GM18502 (cell line): ENCODE results near the gene BRSK1.

Experiments used
- ATAC-seq: cut with Tn5 transposase; IDR thresholded peaks from one replicate; pipeline ENCODE4 v1.9.1; 2021; ENCODE audit warnings: mild to moderate bottlenecking; ENCODE audit not compliant: unreplicated experiment, poor library complexity

BRSK1 gene

DNA sequence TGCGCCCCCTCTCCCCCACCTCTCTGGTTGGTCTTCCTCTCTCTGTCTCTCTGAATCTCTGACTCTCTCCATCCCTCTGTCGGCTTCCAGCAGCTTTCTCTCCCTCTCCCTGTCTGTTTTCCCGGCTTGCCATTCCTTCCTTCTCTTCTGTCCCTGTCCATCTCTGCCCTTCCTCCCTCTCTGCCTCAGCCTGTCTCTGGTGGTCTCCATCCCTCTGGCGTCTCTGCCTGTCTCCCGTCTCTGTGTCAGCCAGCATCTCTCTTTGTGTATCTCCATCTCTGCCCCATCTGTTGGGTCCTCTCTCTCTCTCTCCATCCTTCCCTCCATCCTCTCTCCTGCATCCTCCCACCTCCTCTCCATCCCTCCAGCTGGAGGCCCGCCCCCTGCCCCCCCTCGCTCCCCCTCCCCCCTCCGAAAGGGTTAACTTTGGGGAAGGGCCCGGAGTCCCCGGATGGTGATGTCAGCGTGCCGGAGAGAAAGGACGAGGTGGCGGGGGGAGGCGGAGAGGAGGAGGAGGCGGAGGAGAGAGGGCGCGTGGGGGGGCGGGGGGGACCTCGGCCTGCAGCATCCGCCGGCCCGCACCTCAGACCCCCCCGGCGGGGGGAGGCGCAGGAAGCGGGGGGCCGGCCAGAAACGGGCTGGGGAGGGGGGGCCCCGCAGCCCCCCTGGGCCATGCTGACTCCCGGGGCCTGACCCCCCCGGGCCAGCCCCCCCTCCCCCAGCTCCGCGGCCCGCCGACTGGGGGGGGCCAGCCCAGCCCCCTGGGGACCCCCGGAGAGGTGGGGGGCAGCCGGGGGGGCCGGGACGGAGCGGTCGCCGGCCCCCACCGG lies at the start of gene BRSK1:
Gene BRSK1 (plus strand): TSS at position 450 of the 830 bp plus-strand sequence. CDS start 446 bp downstream, outside the sequence.
- no peak for ATAC-seq

DNA sequence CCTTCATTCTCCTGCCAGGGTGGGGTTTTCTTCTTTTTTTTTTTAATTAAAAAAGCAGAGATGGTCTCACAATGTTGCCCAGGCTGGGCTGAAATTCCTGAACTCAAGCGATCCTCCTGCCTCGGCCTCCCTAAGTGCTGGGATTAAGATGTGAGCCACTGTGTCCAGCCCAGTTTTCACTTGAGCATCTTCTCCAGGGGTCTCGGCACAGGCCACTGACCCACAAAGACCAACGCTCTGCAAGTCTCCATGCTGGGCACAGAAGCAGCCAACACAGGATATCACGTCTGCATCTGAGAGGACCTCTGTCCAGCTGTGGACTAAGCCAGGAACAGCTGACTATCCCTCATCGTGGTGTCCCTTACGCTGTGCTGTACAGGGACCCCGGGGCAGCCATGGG lies 45.8 kb upstream of the BRSK1 start:
- ATAC-seq: no peak

DNA sequence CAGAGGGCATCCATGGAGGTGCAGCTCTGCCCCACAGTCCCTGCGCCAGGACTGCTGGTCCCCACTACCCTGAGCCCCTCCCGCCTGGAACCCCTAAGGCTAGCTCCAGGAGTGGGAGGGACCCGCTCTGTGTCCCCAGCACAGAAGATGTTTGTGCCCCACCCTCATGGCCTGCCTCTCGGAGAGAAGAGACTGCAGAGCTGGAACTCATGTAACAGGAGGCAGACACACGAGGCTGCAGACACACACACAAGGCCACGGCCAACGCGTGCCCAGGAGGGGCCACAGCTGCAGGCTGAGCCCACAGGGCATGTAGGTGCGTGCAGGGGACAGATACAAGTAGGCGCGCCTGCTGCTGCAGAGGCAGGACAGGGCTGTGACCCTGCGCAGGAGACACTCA lies 44.8 kb upstream of the BRSK1 start:
- no peak for ATAC-seq

DNA sequence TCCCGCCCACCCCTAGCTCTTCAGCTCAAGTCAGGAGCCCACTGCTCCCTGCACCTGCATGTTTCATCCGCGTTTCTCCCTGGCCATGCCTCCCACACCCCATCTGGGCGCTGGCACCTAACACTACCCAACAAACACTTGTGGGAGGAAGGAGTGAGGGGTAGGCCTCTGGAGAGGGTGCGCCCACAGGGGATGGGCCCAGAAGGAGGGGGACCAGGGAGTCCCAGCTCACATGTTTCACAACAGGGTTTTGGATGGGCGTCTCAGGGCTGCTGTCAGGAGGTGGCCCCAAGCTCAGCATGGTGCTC lies 43.1 kb upstream of the BRSK1 start:
- no peak for ATAC-seq

DNA sequence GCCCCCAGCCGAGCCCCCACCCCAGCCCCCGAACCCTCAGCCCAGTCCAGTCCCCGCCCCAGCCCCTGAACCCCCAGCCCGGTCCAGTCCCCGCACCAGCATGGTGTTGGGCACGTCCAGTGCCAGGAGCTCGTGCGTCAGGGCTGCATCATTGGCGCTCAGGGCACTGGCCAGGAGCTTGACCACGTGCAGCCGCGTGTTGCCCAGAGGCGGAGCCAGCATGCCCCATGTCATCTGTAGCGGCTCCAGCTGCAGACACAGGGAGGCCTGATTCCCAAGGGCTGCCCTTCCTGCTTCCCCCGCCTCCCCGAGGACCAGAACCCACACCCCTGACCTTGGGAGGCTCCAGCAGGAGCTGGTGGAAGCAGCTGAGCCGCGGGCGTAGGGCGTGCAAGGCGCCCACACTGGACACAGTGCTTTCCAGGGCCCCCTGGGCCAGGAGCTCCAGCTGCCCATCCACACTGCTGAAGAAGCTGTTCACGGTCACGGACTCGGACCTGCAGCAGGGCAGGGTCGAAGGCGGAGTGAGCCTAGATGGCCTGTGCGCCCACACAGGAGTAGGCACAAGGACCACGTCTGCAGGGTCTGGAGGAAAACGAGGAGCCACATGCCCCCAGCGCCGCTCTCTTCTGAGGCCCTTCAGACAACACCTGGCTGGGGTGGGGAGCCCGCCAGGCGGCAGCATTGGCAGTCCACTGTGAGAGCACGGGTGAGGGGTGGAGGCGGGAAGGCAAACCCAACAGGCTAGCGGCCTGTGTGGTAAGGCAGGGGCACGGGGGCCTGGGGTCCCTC lies 42.5 kb upstream of the BRSK1 start:
- ATAC-seq: no peak

DNA sequence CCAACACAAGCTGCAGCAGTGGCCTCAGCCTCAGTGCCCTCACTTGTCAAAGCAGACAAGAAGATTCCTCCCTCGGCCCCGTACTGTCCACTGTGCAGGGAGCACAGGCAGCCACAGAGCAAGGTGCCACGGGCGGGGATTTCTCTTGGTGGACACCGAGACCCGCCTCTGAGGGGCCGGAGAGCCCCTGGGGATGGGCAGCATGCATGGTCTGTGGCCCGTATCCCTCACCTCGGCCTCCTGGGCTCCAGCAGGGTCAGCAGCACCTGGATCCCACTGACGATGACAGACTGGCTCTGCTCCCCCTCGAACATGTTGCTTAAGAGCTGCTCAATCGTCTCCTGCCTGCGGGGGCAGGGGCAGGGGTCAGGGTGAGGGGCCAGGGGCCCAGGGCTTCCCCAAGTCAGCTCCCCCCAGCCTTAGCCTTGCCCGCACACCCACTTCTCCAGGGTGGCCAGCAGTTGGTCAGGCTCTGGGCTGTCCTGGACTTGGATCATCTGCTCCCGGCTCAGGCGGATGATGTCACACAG lies 41.8 kb upstream of the BRSK1 start:
- no peak for ATAC-seq

DNA sequence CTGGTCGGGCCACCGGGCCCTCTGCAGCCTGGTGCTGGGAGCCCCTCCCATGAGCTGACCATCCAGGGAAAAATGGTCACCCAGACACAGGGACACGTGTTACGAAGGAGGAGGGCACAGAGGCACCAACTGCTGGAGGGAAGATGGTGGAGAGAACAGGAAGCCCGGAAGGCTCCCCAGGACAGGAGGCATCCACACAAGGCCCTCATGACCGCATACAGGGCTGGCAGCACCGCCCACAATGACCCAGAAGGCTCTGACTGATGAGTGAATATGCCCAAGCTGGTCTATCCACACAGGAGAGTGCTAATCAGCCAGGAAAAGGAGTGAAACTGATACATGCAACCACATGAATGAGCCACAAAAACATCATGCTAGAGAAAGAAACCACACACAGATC lies 41.3 kb upstream of the BRSK1 start:
- no peak for ATAC-seq

DNA sequence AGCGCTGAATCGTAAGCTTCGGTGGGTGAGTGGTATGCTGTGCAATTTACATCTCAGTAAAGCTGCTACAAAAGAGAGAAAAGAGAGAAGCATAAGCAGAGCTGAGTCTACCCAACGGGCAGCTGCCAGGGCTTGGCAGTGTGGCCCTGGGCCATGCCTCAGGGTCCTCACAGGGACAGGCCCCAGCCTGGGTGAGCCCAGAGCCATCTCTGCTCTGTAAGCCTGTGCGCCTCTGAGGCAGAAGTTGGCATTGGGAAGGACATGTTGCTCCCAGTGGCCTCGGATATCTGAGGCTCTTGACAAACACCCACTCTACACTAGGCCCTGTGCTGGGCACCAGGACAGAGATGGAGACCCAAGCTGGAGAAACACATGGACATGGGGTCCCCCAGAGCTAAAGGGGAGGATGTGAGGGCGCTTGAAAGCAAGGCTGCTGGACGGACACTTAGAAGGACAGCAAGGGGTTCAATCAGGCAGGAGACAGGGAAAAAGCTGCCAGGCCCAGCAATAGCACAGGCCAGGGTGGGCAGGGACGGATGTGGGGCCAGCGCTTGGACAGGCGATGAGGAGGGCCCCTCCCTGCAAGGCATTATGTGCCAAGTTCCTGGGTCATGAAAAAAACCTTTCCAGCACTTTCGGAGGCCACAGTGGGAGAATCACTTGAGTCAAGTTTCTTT lies 39.7 kb upstream of the BRSK1 start:
- ATAC-seq: no peak

DNA sequence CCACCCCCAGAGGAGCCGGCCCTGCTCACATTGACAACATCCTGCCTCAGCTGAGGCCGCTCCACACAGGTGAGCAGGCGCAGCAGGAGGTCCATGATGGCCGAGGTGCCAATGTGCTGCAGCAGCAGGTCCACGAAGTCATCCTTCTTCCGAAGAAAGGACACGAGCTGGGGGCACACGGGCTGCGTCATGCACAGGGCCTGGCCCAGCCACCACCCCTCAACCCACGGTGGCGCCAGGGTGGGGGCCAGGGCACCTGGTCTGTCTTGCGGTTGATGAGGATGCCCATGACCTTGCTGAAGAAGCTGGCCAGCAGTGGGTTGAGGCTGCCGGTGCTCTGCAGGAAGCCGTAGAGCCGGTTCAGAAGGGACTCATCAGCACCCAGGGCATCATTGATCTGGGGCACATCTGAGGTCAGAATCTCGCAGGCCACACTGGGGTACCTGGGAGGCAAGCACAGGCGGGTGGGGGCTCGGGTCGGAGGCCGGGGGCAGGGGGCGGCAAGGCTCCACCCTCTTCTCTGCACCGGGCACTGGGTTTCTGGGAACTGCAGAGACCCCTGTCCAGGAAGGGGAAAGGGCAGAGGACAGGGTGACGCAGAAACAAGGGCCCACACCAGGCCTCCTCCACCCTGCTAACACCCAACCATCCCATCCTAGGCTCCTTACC lies 38.4 kb upstream of the BRSK1 start:
- no peak for ATAC-seq

DNA sequence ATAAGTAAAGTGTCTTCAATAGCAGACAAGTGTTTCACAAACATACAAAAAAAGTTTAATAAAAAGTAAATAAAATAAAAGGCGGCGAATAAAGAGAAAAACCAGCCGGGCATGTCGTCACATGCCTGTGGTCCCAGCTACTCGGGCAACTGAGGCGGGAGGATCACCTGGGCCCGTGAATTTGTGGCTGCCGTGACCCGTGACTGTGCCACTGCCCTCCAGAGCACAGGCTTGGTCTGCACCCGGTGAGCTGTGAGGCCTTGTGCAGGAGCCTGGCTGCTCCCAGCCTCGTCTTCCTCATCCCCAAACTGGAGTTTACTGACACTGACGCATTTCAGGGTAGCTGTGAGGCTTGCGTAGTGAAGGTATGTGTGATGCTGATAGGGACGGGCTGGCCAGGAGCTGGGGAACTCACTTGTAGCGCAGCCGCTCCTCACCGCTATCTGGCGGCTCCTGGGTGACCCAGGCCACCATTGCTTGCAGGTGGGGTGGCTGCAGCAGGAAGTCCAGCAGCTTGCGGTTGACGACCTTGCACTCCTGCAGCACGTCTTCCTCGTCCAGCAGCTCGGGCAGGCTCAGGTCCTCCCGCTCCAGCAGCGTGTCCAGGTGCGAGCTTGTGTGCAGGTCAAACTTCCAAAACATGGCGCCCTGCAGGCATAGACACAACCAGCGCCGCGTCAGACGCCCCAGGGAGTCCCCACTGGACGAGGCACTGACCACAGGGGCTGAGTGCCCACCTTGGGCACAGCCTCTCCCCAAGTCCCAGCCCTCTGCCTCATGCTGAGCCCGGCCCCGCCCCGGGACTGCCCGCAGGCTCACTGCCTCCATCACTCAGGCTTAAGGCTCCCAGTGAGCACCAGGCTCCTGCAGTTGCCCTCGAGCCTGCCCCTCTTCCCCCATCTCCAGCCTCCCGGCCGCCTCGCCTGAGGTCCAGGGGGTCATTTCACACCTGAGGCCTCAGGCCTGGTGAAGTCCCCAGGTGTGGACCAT lies 37.0 kb upstream of the BRSK1 start:
- no peak for ATAC-seq

DNA sequence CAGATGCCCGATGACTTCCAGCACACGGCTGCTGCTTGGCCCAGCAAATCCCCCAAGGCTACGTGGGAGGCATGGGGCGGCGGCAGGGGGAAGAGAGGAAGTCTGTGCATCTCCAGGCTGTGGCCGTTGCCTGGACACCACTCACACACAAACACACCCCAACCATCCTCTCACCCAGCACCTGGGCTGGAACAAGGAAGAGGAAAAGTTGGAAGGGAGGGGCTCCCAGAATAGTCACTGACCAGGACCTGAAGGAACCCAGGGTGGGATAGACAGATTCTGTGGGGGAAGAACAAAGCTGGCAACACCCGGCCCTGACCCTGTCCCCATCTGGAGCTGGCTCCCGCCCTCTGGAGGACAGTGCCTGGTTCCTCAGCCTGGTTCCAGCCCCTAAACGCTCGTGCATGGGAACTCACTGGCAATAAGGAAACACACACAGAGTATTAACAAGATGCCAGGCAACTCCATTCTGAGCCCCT lies 36.1 kb upstream of the BRSK1 start:
- no peak for ATAC-seq

DNA sequence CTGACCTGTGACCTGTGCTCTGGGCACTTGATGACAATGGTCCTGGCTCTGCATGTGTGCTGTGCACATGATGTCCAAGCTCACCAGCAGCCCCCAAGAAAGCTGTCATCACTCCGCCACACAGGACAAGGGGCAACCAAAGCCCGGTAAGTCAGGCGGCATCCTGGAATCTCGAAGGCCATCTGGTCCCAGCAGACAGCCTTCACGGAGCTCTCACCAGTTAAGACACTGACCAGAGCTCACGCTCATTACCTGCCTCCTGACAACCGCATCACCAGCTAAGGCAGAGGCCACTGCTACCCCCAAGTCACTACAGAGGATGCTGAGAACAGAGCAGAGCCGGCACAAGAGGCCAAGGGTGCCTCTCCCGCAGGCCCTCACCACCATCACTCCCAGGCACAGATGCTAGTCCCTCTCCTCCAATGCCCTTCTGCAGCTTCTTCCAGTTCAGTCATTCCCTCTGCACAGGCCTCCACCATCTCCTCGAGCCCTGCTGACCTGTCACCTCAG lies 35.6 kb upstream of the BRSK1 start:
- no peak for ATAC-seq

DNA sequence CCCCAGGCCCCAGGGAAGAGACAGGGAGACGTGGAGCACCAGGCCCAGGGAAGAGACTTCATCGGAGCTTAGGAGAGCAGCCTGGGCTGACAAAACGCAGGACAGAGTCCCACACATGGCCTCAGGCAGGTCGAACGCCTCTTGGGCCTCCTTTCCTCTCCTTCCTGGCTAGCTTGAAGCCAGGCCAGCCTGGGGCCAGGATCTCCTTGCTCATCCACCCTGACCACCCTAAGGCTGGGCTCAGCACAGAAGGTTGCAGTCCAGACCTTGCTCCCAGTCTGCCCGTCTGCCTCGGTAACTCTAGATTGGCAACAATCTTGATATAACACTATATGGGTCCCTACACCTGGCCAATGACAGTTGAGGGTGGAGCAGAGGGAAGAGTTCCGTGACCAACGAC lies 35.1 kb upstream of the BRSK1 start:
- ATAC-seq: no peak

DNA sequence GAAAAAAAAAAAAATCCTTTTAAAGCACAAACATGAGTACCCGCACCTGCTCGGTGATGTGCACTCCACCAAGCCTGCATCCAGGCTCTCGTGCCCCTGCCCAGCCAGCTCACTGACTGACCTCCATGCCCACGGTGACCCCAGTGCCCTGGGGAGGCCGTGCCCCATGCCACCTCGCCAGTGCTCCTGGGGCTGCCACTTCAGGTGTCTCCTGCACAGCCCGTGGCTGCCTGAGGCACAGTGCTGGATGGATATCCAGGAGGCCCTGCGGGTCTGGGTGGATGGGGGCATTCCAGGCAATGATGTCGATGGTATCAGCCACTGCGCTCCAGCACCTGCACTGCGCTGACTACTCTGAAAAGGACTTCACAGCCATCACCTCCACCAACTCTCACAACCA lies 34.0 kb upstream of the BRSK1 start:
- ATAC-seq: no peak

DNA sequence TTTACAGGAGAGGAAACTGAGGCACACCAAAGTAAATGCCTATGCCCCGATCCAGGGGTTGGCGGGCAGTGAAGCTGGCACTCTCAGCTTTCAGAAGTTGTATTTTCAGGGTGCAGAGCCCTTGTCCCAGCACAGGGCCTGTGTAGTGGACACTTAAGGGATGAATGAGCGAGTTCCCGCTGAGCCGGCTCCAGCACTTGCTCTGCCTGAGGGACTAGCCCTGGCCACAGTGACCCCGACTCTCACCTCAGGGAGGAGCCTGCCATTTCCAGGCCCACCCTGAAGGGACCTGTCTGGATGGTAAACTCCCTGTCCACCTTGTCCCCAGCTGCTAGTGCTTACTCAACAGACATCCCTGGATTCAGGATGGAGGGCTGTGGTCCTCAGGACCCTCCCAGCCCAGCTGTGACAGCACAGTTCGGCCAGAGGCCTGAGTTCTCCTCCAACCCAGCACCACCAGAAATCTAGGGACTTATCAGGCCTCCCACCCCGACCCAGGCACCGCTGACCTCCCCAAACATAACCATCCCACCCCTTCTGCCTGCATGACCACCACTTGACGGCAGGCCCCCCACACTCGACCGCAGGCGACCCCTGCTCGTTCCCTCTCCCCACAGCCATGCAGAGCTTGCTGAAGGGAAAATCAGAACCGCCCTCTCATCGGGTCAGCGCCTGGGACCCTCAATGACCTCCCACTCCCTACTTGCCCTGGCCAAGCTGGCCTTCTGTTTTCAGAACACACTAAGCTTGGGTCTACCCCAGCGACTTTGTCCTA lies 33.3 kb upstream of the BRSK1 start:
- ATAC-seq: no peak

DNA sequence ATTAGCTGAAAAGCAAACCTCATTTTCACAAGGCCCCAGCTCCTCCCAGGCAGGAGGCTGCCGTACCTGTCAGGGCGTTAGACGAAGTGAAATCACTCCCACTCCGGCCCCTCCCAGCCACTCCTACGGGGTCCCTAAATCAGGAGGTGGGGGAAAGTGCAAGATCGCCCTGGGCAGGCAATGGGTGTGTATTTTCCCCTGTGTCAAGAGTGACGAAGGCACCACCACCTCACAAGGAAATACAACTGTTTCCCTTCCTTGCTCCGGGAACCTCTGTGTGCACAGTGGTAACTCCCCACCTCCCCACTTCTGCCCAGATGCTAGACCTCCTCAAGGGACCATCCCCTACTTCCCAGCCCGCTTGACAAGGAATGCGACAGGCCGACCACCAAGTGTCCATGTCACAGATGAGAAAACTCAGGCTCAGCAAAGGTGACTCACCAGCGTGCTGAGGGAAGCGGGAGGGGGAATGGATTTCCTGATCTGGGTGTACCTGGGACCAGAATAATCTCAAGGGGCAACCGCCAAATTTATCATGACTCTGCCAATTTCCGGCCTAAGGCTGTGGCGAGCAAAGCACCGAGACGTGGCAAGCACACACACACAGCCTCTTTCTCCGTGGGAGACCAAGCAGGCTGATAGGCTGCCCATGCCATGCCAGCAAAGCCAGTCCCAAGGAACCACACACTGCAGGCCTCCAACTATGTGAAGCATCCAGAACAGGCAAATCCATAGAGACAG lies 32.3 kb upstream of the BRSK1 start:
- ATAC-seq: no peak
